GM18520 (cell line): ENCODE measurements around the gene PTPRD.

Experiments
- ATAC-seq: cut with Tn5 transposase; IDR thresholded peaks from one replicate; pipeline ENCODE4 v1.9.1; 2021; ENCODE audit not compliant: unreplicated experiment

Gene PTPRD

DNA sequence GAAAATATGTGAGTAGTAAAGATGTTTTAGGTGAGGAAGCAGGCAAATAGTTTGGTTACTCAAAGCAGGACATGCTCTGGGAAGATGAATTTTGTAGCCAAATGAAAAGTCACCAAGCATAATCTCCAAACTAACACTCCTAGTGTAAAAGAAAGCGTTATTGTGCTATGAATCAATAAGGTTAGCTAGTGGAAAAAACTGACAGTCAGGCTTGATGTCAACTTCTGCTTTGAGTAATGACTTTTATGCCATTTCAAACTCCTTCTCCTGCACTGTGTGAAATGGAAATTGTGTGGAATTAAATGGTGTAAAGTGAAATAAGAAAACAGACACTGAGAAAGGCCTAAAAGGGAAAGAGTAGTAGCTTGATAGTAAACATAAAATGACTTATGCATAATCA lies 2176.0 kb downstream of the PTPRD start:
- ATAC-seq: no peak

DNA sequence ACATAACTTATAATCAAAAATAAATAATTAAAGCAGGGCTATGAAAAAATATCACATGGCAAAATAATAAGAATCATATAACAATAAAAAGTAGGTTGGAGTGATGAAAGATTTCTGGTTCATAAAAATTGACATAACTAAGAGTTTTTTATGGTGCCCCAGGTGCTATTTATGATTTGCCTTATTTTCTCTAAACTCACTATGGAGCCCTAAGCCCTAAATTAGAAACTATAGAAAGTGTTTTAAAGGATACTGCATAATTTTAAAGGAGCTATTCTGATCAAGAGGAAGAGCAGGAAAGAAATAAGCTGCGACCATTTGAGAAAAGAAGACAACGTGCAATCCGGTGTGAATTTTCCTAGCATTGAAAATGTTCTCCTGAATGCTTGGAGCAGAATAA lies 2178.2 kb downstream of the PTPRD start:
- no peak for ATAC-seq

- no peak for ATAC-seq
These were observed 2180.6 kb downstream of the PTPRD start for GRCh38 chr9:8432224-8432623.

GRCh38 chr9:8431505-8431904 lies 2181.3 kb downstream of the PTPRD start:
- ATAC-seq: no peak

GRCh38 chr9:8430945-8431344 lies 2181.9 kb downstream of the PTPRD start:
- no peak for ATAC-seq

GRCh38 chr9:8429768-8430167 lies 2183.0 kb downstream of the PTPRD start:
- ATAC-seq: no peak

DNA sequence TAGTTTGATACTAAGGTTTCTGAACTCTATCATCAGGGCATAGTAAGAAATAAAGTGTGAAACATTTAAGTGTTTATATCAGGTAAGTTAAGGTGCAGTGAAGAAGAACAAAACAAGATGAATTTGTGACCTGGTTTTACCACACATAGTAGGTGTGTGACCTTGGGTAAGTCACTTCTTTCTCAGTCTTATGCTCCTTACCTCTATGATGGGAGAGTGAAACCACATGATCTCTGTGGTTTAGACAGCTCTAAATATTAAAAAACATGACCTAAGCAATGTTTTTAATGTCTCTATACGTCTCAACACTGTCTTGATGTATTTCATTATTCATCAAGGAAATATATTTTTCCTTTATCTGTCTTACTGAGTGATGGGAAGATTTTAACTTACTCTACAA lies 2183.6 kb downstream of the PTPRD start:
- no peak for ATAC-seq

GRCh38 chr9:8428389-8428788 lies 2184.4 kb downstream of the PTPRD start:
- no peak for ATAC-seq

DNA sequence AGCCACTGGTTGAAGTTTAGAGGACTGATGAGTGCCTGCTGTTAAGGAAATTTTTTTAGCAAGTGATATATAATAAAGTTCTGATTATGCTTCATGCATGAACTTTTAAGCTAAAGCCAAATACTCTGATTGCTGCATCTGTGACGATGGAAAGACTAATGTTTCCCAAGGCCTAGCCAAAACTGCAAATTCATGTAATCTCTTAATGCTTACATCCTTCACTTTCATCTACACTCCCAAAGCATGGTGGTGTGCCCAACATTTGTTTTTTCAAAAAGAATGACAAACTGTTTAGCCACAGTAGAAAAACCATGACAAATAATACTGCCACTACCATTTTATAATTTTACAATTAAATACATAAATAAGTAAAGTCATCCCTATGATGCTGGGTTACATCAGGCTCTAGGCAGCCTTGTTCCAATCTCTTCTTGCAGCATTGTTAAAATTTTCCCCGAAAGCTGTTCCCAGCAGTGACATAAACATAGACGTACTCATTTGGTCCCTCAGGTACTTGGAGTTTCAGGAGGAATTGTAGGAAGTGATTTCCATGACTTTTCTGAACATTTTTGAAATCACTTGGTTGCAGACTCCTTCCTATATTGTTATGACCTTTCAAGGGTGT lies 2187.9 kb downstream of the PTPRD start:
- no peak for ATAC-seq

DNA sequence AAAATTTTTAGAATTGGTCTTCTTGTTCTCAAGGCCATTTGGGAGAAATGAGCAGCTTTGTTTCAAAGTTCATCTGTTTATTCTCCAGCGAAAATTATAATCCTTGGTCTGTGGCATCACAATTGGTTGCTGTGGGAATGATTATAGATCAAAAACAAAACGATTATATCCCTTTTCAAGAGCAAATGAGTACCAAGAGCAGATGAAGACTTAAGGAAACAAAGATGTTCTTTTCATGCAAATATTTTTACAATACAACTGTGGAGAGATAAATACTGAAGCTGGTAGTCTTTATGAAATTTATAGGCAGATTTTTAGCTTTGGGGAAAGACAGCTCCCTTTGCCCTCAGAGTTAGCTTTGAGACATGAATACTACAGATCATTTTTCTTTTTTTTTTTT lies 2192.4 kb downstream of the PTPRD start:
- ATAC-seq: no peak

DNA sequence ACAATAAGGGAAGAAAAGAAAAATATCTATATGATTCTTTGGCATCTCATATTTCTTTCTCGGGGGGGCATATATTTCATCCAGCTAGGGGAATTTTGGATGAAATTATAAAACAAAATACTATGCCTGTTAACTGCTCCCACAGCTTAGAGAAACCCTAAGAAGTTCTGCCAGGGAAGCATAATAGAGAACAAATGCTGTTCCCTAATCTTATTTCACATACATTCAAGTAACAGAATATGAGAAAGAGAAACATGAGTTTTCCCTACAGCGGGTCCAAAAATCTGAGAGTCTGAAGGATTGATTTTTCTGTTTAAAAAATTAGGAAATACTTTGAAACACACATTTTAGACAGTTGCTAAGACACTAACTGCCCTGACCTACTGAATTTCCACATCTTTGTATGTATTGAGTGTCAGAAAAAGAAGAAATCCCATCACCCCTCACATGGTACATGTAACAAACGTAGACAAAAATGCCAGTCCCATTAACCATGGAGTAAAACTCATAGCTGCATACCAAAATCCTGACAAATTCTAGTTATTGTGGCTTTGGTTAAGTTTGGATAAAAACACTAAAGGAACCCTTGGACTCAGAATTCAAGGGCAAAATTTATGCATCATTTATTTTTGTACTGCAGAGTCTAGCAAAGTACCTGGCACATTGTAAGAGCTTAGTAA lies 2193.1 kb downstream of the PTPRD start:
- no peak for ATAC-seq

DNA sequence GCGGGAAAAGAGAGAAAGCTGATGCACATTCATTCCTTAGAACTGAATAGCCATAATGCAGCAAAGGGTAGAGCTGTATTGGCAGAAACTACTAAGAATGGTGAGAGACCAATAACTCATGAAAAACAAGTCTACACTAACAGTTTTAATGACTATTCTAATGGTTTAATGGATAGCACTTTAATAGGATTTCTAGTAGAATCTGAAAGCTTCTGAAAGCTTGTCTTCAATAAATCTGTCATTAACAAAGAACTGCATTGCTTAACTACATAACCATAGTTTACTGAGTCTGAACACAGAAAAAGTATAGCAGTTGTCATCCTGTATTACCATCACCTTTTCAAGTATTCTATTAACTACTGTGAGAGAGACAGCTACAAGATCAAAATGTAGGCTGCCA lies 2195.5 kb downstream of the PTPRD start:
- ATAC-seq: no peak

- ATAC-seq: no peak
These were observed 2200.5 kb downstream of the PTPRD start for GRCh38 chr9:8412327-8412726.

GRCh38 chr9:8408575-8409190 lies 2204.1 kb downstream of the PTPRD start:
- no peak for ATAC-seq

GRCh38 chr9:8401961-8402705 lies 2210.7 kb downstream of the PTPRD start:
- ATAC-seq: no peak

DNA sequence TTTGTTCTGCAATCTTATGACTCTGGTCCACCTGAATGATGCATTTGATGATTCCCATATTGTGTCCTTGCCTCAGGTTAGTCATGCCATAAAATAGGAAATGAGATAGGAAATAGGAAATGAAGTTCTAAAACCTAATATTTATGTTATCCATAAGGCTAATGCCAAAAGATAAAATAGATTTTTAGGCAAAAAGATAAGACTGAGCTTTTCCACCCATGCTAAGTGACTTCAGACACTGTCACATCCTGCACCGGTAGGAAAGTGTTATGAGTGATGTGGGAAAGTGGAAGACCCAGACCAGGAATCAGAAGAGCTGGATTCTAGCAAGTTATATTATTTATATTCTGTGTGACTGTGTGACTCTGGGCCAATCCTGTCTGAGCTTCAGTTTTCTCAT lies 2212.4 kb downstream of the PTPRD start:
- ATAC-seq: no peak

GRCh38 chr9:8395022-8395421 lies 2217.8 kb downstream of the PTPRD start:
- no peak for ATAC-seq

DNA sequence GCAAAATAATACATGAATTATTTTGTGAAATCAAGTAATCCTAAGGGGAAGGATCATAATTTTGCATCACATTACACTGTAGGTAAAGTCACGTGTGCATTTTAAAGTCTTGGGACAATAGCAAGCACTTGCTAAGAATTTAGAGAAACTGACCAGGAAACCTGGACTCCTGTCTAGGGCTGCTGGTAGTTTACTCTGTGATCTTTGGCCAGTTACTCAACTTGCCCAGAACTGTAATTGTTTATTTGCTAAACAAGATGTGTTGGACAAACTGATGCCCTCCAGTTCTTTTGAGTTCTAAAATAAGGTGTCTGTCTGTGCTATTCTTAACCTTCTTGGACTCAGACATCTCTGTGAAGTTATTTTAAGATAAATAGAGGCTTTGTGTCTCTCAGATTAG lies 2218.5 kb downstream of the PTPRD start:
- ATAC-seq: no peak

DNA sequence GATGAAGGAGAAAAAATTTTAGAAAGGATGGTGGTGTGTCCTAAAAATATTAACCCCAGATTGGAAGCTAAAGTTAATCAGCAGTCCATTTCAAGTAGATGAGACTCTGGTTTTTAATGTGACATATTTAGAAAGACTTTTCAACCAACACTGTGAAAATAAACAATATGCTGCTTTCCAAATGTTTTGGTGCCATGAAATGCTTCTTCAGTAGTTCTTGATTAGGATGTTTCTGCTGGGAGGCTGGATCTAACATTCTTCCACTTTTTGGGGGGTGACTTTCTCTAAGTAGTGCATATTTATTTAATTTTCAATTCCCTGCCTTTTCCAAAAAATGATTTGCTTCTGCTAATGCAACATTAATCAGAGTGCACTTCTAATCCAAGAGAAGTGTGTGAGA lies 2219.9 kb downstream of the PTPRD start:
- no peak for ATAC-seq

- ATAC-seq: no peak
These were observed 2221.2 kb downstream of the PTPRD start for GRCh38 chr9:8391566-8391965.

- ATAC-seq: no peak
These were observed 2221.7 kb downstream of the PTPRD start for GRCh38 chr9:8391132-8391531.

GRCh38 chr9:8390571-8390970 lies 2222.2 kb downstream of the PTPRD start:
- ATAC-seq: no peak
